HG02870 (cell line): ENCODE measurements around the gene IDH1.
"Not testable (repeated sequence)": the region's sequence is repeated elsewhere in the genome, so short reads cannot be mapped to it uniquely, and the experiment has no call there.

Source experiments
- ATAC-seq: cut with Tn5 transposase; IDR thresholded peaks from one replicate; pipeline ENCODE4 v1.9.1; 2021; ENCODE audit warnings: mild to moderate bottlenecking, moderate library complexity; ENCODE audit not compliant: unreplicated experiment

IDH1 gene

GRCh38 chr2:208256849-208257813 is 2.3 kb upstream of the IDH1 start:
- not testable (repeated sequence) for ATAC-seq

GRCh38 chr2:208256192-208256782 is 1.4 kb upstream of the IDH1 start:
- ATAC-seq, result no peak

GRCh38 chr2:208255557-208256106 is 761 bp upstream of the IDH1 start:
- ATAC-seq, result peak; percentile 23

GRCh38 chr2:208254118-208254870 is 577 bp downstream of the IDH1 start:
- ATAC-seq, result peak; percentile 58

- no peak for ATAC-seq
These were observed 1.2 kb downstream of the IDH1 start for GRCh38 chr2:208253600-208254117.

- ATAC-seq, result no peak
These were observed 2.0 kb downstream of the IDH1 start for GRCh38 chr2:208252716-208253492.

GRCh38 chr2:208251098-208251497 is 3.8 kb downstream of the IDH1 start:
- ATAC-seq, result no peak

- ATAC-seq, result no peak
These were observed 4.5 kb downstream of the IDH1 start for GRCh38 chr2:208250388-208250787.

- ATAC-seq, result no peak
These were observed 5.6 kb downstream of the IDH1 start for GRCh38 chr2:208249296-208249695.

GRCh38 chr2:208248601-208249000 is 6.3 kb downstream of the IDH1 start:
- ATAC-seq, result no peak

- no peak for ATAC-seq
These were observed 9.1 kb downstream of the IDH1 start for GRCh38 chr2:208245746-208246145.

GRCh38 chr2:208244422-208244821 is 10.4 kb downstream of the IDH1 start:
- ATAC-seq, result no peak

- ATAC-seq, result no peak
These were observed 14.2 kb downstream of the IDH1 start for GRCh38 chr2:208240619-208241209.

GRCh38 chr2:208239770-208240493 is 14.9 kb downstream of the IDH1 start:
- no peak for ATAC-seq

- ATAC-seq, result no peak
These were observed 19.0 kb downstream of the IDH1 start for GRCh38 chr2:208235860-208236259.

- ATAC-seq, result no peak
These were observed 20.1 kb downstream of the IDH1 start for GRCh38 chr2:208234786-208235185.

- no peak for ATAC-seq
These were observed 26.4 kb downstream of the IDH1 start for GRCh38 chr2:208228476-208228875.

GRCh38 chr2:208227581-208228232 is 27.2 kb downstream of the IDH1 start:
- no peak for ATAC-seq

GRCh38 chr2:208224802-208225201 is 30.1 kb downstream of the IDH1 start:
- ATAC-seq, result no peak
